HG02870 (cell line): Measurements from ENCODE around the gene CNTN2.

Source experiments
- ATAC-seq: cut with Tn5 transposase; IDR thresholded peaks from one replicate; pipeline ENCODE4 v1.9.1; 2021; ENCODE audit warnings: mild to moderate bottlenecking, moderate library complexity; ENCODE audit not compliant: unreplicated experiment

The CNTN2 gene

DNA sequence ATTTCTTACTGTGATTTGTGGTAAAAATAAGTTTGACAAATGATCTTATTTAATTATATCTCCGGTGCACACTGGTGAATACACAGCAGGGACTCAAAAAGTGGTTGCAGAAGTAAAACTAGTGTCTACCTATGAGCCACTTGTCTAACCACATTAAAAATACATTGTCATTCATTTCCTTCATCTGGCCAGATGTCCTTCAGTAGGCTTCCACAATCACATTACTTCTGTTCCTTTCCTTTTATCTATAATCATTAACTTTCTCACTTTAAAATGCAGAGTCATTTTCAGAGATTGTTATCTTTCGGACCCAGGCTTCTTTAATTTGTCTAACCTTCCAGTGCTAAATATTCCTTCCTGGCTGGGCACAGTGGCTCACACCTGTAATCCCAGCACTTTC, 75.7 kb downstream of the CNTN2 start:
- no peak for ATAC-seq

- ATAC-seq: peak; percentile 88
These were observed 78.9 kb downstream of the CNTN2 start, which contains the start of gene RBBP5 for GRCh38 chr1:205121660-205122488. RBBP5 (minus strand) TSS chr1:205121978; CDS start chr1:205121873, 105 bp downstream.

GRCh38 chr1:205122489-205122882, 79.5 kb downstream of the CNTN2 start:
- no peak for ATAC-seq

DNA sequence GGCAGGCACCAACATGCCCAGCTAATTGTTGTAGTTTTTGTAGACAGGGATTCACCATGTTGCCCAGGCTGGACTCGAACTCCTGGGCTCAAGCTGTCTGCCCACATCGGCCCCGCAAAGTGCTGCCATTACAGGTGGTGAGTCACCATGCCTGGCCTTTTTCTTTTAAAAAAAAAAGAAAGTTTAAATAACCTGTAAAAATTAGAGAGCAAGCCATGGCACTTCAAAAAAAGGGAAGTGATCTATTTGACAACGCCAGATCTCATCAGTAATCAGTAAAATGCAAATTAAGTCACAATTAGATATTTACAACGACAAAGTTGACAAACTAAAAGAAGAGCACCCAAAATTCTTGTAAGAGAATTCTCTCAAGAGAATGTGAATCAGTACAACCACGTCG, 81.7 kb downstream of the CNTN2 start:
- no peak for ATAC-seq

DNA sequence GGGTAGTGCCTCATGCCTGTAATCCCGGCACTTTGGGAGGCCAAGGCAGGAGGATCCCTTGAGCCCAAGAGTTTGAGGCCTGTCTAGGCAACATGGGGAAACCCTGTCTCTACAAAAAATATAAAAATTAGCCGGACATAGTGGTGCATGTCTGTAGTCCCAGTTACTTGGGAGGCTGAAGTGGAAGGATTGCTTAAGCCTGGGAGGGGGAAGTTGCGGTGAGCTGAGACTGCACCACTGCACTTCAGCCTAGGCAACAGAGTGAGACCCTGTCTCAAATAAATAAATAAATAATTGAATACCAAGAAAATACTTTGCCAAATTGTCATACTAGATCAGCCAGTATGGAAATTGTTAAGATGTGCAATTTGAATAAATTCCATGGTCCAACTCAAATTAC, 84.6 kb downstream of the CNTN2 start:
- ATAC-seq: no peak
